Effector memory CD4-positive, alpha-beta T cell (primary cell): Measurements from ENCODE around the gene BFSP1.

Experiments used
- DNase-seq, 3 donors: peaks; one replicate each; pipeline ENCODE4 v3.0.0-alpha.2; 2020
- H3K27ac ChIP-seq: 2 replicates; pipeline ENCODE4 v1.7.0; 2013; ENCODE audit warnings: mild to moderate bottlenecking, low read length, moderate library complexity; ENCODE audit not compliant: insufficient read depth, poor library complexity, severe bottlenecking
- H3K27me3 ChIP-seq: replicated peaks from 2 replicates; pipeline ENCODE4 v1.7.0; 2013; ENCODE audit warnings: mild to moderate bottlenecking, low read length; ENCODE audit not compliant: insufficient read depth, control insufficient read depth, poor library complexity, severe bottlenecking
- H3K36me3 ChIP-seq: 2 replicates; pipeline ENCODE4 v1.7.0; 2013; ENCODE audit warnings: mild to moderate bottlenecking, low read length, moderate library complexity; ENCODE audit not compliant: control insufficient read depth, insufficient read depth
- H3K4me1 ChIP-seq: 2 replicates; pipeline ENCODE4 v1.7.0; 2013; ENCODE audit warnings: low read length, mild to moderate bottlenecking; ENCODE audit not compliant: control insufficient read depth, insufficient read depth, poor library complexity, severe bottlenecking
- H3K4me3 ChIP-seq: 2 replicates; pipeline ENCODE4 v1.7.0; 2013; ENCODE audit warnings: low read length, low read depth, mild to moderate bottlenecking; ENCODE audit not compliant: insufficient read depth, poor library complexity, severe bottlenecking
- H3K9me3 ChIP-seq: 2 replicates; pipeline ENCODE4 v1.7.0; 2013; ENCODE audit warnings: mild to moderate bottlenecking, low read length, moderate library complexity; ENCODE audit not compliant: control insufficient read depth

Gene BFSP1

DNA sequence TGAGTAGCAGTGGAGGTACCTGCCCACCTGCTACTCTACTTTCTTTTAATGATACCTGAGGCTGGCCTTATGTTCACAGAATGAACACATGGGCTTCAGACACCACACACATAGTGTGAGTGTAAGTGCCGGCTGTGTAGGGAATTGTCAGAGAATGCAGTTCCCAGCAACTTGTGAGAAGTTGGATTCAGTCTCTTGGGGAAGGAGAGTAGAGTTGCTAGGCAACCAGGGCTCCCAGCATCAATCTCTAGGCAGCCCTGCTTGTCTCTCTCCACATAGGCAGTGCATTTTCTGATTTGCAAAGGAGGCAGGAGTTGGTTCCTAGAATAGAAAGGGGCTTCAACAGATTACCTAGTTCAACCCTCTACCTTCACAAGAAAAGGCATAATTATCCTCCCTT is 74.1 kb downstream of the BFSP1 start:
- H3K4me1 ChIP-seq, result no peaks in the 10 kb centered on the region
- no peaks in the 10 kb centered on the region for H3K27me3 ChIP-seq
- H3K9me3 ChIP-seq, result no peaks in the 10 kb centered on the region
- no peaks in the 10 kb centered on the region for H3K36me3 ChIP-seq
- DNase-seq, result no peak
- no peak overlapping the region for H3K4me3 ChIP-seq
- no peak overlapping the region for H3K27ac ChIP-seq

- Histone ChIP-seq H3K36me3 (no peaks in the 10 kb centered on the region), H3K4me1 (no peaks in the 10 kb centered on the region), H3K27ac (no peak overlapping the region), H3K27me3 (no peaks in the 10 kb centered on the region), H3K4me3 (no peak overlapping the region), H3K9me3 (no peaks in the 10 kb centered on the region)
- DNase-seq, result no peak
These were observed 74.9 kb downstream of the BFSP1 start for GRCh38 chr20:17456279-17456678.

- no peak overlapping the region for H3K4me3 ChIP-seq
- no peaks in the 10 kb centered on the region for H3K27me3 ChIP-seq
- H3K27ac ChIP-seq, result no peak overlapping the region
- no peaks in the 10 kb centered on the region for H3K9me3 ChIP-seq
- DNase-seq, result no peak
- H3K4me1 ChIP-seq, result no peaks in the 10 kb centered on the region
- no peaks in the 10 kb centered on the region for H3K36me3 ChIP-seq
These were observed 77.6 kb downstream of the BFSP1 start for GRCh38 chr20:17453592-17453991.

- DNase-seq, result no peak
- H3K36me3 ChIP-seq, result no peaks in the 10 kb centered on the region
- no peak overlapping the region for H3K27ac ChIP-seq
- no peak overlapping the region for H3K4me3 ChIP-seq
- no peaks in the 10 kb centered on the region for H3K27me3 ChIP-seq
- no peaks in the 10 kb centered on the region for H3K9me3 ChIP-seq
- H3K4me1 ChIP-seq, result no peaks in the 10 kb centered on the region
These were observed 78.7 kb downstream of the BFSP1 start for GRCh38 chr20:17452441-17452840.

- H3K9me3 ChIP-seq, result no peaks in the 10 kb centered on the region
- H3K4me3 ChIP-seq, result no peak overlapping the region
- no peak for DNase-seq
- no peak overlapping the region for H3K27ac ChIP-seq
- H3K27me3 ChIP-seq, result no peaks in the 10 kb centered on the region
- H3K4me1 ChIP-seq, result no peaks in the 10 kb centered on the region
- H3K36me3 ChIP-seq, result no peaks in the 10 kb centered on the region
These were observed 82.1 kb downstream of the BFSP1 start for GRCh38 chr20:17449031-17449430.

DNA sequence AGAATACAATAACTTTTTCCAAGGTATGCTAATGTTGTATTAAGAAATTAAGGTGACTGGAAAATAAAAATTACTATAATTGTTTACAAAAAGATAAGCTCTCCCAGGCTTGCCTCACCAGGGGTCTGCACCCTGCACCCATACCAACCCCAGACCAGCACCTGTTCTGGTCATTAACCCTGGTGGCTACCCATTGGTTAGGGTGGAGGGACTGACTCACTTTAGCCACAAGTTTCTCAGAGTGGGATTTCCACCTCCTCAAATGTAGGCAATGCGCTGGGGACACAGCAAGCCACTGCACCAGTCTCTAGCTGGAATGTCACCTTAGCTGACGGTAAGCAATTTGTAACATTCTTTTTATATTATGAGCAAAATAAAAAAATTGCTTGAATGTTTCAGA is 83.1 kb downstream of the BFSP1 start:
- Histone ChIP-seq H3K27ac (no peak overlapping the region), H3K36me3 (no peaks in the 10 kb centered on the region), H3K27me3 (no peaks in the 10 kb centered on the region), H3K9me3 (no peaks in the 10 kb centered on the region), H3K4me3 (no peak overlapping the region), H3K4me1 (no peaks in the 10 kb centered on the region)
- DNase-seq, result no peak

DNA sequence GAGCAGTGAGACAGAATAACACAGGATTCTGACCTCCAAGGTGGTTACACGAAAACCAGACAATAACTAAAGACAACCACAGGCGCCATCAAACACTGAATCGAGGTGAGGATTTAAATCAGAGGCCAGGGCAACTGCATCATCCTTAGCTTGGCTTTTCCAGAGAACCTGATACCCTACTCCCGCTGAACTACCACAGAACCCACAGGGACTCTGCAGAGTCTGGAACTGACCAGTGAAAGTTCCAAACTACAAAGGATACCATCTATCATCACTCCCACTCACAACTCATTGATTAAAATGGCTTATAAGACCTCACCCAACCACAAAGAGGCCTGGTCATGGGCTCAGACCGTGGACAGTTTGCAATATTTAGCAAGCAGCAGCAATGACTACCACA is 85.0 kb downstream of the BFSP1 start:
- no peaks in the 10 kb centered on the region for H3K27me3 ChIP-seq
- no peak overlapping the region for H3K27ac ChIP-seq
- H3K4me3 ChIP-seq, result no peak overlapping the region
- DNase-seq, result no peak
- H3K4me1 ChIP-seq, result no peaks in the 10 kb centered on the region
- H3K9me3 ChIP-seq, result no peaks in the 10 kb centered on the region
- no peaks in the 10 kb centered on the region for H3K36me3 ChIP-seq

- H3K36me3 ChIP-seq, result no peaks in the 10 kb centered on the region
- H3K4me3 ChIP-seq, result no peak overlapping the region
- no peaks in the 10 kb centered on the region for H3K9me3 ChIP-seq
- H3K27me3 ChIP-seq, result no peaks in the 10 kb centered on the region
- no peak for DNase-seq
- no peaks in the 10 kb centered on the region for H3K4me1 ChIP-seq
- no peak overlapping the region for H3K27ac ChIP-seq
These were observed 85.6 kb downstream of the BFSP1 start for GRCh38 chr20:17445543-17445942.

DNA sequence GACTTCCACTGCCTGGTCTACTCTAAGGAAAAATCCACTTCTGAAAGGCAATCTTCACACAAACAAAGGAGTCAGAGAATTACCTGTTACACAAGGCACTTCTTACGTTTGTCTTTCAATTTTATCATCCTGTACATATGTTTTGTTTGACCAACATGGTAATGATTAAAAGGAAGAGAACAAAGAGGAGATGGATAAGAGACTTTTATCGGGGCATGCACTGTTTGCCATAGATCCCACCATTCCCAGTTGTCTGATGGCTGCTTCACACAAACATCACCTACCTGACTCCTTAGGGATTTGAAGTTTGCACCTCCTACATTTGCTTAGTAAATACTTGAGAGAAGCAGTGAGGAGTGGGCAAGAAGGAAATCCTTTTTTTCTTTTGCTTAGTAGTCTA is 87.1 kb downstream of the BFSP1 start:
- Histone ChIP-seq H3K4me3 (no peak overlapping the region), H3K27me3 (no peaks in the 10 kb centered on the region), H3K4me1 (no peaks in the 10 kb centered on the region), H3K36me3 (no peaks in the 10 kb centered on the region), H3K9me3 (no peaks in the 10 kb centered on the region), H3K27ac (no peak overlapping the region)
- no peak for DNase-seq
